Measurements from ENCODE around the gene SKIL.

Gene SKIL

DNA sequence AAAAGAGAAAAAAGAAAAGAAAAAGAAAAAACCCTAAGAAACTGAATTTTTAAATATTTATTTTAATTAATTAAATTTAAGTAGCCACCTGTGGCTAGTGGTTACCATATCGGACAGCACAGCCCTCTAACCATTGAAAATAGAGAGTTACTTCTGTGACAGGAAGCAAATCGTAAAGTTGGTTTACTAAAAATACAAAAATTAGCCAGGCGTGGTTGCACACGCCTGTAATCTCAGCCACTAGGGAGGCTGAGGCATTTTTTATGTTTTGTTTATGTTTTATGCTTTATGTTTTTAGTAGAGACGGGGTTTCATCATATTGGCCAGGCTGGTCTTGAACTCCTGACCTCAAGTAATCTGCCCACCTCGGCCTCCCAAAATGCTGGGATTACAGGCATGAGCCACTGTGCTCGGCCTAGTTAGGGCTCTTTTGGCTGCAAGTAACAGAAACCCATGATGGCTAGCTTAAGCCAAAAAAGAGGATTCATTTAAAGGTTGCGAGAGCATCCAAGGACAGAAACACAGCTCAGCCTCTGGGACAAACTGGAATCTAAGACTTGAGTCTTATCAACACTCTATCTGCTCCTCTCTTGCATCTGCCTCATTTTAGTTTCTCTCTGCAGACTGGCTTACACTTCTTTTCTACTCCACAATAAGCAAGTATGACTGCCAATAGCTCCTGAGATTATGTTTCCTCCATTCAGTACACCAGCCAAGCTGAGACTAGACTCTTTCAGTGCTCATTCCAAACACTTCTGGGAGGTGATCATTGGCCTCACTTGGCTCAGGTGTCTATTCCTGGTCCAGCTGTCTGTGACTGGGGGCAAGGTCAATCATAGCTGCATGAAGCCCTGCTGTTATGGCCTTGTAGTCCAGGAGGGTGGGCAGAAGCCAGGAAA, 6.8 kb upstream of the SKIL start:
- no peak for DNase-seq (ENCODE audit: low read depth)

DNA sequence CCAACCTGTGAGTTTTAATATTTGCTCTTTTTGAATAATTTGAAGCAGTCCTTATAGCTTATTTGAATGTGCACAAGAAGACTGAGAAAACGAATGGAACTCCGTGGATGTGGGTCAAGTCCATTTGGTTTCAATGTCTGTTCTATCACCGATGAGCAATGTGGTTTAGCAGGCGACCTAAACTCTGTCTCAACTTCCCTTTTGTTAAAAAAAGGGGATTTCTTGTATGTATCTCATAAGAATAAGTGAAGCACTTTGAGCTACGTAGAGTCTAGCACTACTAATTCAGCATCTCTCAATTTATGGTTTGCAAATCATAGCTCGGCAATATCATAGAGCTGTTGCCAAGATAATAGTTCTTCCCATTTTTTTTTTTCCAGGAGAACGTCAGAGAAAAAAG, 4.6 kb upstream of the SKIL start:
- no peak for DNase-seq (ENCODE audit: low read depth)

DNA sequence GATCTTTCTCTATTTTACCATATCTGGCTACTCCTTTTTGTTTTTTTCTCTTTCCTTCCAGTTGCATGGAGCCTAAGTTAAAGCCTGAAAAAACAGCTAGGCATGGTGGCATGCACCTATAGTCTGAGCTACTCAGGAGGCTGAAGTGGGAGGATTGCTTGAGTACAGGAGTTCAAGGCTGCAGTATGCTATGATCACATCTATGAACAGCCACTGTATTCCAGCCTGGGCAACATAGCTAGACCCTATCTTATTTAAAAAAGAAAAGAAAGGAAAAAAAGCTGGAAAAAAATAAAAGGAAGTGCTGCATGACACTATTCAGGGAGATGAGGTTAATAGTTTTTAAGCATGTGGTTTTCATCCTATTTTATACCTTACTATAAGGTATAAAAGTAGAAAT, 4.0 kb upstream of the SKIL start:
- DNase-seq (ENCODE audit: low read depth) = no peak

DNA sequence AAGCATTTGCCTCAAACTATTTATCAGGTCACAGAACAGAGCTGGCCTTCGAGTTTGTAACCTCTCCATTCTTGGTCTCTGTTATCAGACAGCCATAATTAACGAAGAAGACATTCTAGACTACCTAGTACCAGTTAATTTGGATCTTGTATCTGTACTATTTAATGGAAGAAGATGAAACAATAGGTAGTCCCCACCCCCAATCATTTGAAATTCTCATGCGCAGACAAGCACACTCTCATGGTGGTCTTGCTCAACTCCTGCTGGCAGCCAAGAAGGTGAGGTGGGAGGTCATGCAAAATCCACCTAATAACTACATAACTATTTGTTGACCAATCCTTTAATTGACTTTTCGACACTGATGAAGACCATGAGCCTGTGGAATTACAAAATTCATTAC, 2.8 kb upstream of the SKIL start:
- no peak for DNase-seq (ENCODE audit: low read depth)

DNA sequence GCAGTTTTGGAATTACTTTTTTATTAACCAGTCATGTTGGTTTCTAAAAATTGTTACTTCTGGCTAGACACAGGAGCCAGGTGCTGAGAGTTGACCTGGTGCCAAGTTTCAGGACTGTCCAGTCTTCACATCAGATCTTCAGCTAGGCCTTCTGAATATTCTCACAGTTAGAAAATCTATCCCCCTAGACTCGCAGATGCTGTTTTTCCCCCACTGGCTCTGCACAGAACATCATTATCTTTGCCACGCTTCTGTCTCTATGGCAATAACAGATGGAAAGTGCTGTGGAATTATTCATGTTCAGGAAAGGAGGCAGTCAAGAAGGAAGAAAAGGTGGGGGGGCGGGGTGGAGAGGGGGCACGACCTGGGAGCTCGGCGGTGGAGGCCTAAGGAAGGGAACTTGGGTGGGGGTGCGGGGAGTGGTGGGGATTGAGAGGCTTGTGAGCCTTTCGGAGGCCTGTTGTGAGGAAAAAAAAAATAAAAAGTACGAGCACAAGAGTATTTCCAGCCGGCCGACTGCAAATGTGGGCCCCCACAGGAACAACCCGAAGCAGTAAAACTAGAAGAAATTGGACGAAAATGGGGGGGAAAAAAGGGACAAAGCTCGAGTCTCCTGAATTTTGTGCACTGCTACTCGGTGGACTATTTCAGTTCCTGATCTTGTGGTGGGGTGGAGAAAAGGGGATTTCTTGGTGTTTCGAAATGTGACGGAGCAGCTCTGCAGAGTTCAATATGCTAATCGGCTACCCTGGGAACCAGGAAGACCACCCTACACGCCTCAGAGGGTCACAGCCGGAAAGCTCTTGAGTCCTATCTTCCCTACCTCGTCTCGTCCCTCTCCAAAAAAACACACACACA, 1.5 kb upstream of the SKIL start:
- DNase-seq (ENCODE audit: low read depth) = no peak

DNA sequence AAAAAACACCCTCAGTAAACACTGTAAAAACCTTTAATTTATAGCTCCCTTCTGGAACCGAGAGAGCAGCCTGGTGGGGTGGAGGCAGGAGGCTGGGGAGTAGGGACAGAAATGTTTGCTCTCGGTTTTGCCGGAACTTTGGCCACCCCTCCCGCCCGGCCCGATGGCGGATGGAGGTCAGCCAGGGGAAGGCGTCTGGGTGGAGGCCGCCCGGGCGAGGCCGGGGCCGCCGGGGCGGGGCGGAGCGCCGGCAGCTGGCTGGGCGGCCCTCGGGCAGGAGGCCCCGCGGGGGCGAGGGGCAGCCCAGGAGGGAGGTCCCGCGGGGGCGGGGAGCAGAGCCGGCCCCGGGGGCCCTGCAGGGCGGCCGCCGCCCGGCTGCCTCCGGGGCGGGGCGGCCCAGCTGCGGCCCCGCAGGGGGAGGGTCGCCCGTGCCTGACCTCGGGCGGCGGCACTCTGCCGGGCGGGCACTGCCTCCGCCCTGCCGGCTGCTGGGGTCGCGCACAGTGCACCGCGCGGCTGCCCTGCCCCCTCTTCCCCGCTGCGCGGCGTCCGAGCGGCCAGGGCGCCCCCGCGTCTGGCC, 829 bp upstream of the SKIL start:
- peak; percentile 43 for DNase-seq (ENCODE audit: low read depth)

DNA sequence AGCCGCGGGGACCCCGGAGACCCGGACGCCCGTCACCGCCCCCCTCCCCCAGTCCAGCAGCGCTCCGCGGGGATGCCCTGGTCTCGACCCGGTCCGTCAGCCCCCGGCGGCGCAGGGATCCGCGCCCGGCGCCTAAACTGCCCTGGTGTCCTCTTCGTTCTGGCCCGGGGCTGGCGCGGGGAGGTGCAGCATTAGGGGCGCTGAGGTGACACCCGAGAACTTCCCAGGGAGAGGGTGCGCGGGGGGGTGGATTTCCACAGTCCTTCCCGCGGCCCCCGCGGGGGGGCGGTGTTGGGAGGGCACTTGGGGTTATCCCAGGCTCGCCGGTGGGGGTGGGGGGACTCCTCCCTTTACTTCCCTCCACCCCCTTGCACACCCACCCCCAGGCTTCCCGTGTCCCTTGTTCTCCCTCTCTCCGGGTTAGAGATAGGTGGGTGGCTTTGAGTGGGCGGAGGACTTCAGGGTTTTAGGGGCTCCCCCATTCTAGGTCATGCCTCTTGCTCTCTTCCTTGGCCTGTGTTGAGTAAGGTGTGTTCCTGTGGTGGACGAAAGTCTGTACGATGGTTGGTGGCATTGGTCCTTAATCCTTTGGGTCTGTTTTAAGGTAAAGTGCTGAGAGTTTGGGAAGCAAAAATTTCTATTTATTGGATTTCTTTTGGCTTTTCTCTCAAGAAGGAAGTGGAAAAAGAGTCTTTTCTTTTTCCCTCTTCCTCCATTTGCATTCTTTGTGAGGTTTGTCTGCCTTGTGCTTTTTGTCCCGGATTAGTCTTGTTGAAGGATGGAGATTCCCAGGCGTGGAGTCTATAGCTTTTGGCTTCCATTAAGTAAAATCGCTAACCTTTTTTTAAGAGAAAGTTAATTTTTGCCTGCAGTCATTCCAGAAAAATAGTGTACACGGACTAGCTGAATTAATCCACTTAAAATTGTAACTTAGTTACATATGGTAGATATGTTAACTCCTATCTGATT, 811 bp downstream of the SKIL start:
- peak; percentile 73 for DNase-seq (ENCODE audit: low read depth)

DNA sequence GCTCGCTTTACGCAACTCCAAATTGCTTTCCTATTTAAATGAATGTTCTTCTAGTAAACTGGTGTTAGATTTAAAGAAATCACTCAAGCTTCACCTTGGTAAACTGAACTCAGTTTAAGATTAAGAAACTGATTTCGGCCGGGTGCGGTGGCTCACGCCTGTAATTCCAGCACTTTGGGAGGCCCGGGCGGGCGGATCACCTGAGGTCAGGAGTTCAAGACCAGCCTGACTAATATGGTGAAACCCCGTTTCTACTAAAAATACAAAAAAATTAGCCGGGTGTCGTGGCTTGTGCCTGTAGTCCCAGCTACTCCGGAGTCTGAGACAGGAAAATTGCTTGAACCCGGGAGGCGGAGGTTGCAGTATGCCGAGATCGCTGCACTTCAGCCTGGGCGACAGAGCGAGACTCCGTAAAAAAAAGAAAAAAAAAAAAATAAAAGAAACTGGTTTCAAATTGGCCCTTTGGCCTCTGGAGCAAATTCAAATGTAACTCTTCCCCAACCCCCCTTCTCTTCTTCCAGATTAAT, 1.7 kb downstream of the SKIL start:
- no peak for DNase-seq (ENCODE audit: low read depth)

DNA sequence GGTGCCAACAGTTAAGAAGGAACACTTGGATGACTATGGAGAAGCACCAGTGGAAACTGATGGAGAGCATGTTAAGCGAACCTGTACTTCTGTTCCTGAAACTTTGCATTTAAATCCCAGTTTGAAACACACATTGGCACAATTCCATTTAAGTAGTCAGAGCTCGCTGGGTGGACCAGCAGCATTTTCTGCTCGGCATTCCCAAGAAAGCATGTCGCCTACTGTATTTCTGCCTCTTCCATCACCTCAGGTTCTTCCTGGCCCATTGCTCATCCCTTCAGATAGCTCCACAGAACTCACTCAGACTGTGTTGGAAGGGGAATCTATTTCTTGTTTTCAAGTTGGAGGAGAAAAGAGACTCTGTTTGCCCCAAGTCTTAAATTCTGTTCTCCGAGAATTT, 3.0 kb downstream of the SKIL start:
- no peak for DNase-seq (ENCODE audit: low read depth)

DNA sequence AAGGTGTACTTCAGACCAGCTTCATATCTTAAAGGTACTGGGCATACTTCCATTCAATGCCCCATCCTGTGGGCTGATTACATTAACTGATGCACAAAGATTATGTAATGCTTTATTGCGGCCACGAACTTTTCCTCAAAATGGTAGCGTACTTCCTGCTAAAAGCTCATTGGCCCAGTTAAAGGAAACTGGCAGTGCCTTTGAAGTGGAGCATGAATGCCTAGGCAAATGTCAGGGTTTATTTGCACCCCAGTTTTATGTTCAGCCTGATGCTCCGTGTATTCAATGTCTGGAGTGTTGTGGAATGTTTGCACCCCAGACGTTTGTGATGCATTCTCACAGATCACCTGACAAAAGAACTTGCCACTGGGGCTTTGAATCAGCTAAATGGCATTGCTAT, 3.4 kb downstream of the SKIL start:
- no peak for DNase-seq (ENCODE audit: low read depth)

DNA sequence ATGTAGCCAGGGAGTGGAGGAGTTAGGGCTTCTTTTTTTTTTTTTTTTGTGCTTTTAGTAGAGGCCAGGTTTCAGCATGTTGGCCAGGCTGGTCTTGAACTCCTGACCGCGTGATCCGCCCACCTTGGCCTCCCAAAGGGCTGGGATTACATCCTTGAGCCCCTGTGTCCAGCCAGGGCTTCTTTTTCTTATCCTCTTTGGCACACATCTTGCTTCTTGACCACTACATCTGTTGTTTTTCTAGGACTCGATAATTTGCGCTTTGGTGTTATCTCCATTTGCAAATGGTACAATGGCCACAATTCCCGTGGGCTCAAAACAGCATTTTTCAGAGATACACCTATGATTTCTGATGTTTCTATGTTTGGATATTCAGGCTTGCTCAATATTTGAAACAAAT, 4.2 kb downstream of the SKIL start:
- no peak for DNase-seq (ENCODE audit: low read depth)

DNA sequence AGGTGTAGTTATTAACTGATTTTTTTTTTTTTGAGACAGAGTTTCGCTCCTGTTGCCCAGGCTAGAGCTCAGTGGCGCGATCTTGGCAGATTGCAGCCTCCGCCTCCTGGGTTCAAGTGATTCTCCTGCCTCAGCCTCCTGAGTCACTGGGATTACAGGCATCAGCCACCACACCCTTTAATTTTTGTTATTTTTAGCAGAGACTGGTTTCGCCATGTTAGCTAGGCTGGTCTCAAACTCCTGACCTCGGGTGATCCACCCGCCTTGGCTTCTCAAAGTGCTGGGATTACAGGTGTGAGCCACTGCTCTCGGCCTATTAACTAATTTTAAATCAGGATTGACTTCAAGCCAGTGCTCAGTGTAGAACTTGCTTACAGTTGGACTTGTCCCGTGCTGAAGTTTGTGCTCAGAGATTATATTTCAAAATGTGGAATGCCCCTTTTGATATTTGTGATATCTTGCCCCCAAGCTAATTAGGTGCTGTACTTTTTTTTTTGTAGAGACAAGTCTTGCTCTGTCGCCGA, 6.0 kb downstream of the SKIL start:
- no peak for DNase-seq (ENCODE audit: low read depth)

DNA sequence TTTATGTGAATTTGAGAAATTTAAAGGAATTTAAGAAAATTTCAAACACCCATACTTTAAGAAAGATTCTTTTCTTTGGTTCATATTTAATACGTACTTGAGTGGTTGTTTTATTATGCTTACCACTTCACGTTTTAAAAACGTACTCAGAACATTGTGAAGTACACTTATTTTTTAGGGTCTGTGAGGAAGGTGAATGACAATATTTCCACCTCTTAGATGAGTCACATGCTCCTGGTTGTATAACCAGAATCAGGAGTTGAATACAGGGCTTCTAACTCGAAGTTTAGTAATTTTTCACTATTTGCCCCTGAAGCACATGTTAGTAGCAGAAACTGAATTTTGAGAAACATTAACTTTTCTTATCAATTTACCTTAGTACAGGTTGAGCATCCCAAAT, 7.5 kb downstream of the SKIL start:
- DNase-seq (ENCODE audit: low read depth) = no peak

DNA sequence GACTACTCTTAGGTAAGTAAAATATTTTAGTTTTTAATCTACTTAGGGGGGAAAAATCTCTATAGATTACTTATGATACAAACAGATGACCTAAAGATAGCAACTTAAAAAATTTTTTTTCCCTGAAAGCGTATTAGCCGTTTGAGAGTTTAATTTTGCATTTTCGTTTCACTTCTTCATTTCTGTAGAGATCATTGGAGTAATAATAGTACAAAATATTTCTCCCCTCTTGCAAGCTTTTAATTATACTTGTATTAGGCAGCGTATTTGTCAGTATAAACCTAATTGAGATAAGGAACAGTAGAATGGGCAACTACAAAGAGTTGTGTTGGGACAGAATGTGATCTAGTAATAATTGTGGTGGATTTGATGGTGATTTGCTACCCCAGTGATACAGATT, 10.3 kb downstream of the SKIL start:
- no peak for DNase-seq (ENCODE audit: low read depth)

DNA sequence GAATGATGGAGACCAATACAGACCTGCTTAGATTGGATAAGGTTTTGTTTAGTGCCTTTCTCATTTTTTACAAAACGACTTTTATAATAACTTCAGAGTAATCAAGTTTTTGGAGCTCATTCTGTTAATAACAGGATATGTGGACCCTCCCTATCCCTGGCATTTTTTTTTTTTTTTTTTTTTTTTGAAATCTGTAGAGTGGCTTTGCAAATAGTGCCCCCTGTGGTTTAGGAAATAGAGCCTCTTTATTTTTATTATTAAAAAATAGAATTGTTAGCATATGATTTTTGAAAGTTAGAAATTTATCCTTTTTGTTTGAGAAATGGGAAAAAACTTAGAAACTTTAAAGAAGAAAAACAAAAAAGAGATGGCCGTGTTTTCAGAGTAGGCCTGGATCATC, 11.4 kb downstream of the SKIL start:
- DNase-seq (ENCODE audit: low read depth) = no peak

DNA sequence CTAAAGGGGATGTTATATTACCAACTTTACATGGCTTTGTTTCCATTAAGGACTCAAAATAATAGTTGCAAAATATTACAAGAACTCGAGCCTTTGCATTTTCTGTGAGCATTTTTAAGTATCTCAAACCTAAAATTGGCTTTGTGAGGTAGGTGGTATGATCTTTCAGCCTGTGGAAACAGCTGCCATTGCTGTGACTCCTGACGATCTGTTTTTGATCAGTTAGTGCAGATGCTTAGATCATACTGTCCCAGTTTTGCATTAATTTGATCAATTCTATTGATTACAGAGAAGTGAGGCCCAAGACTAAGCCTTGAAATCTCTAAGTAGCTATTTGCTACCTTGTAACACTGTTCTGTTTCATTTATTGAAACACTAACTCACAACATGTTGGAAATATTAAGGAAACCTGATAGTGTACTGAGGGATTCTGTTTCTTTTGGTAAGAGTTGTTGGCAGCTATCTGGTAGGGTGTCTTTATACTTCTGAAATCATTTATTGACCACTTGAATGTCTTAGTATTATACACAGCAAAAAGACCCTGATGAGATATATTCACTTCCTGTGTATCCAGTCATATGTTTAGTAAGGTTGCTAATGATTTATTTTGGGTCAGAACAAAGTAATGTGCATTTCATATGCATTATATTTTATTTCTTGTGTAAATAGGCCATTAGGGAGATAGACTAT, 14.8 kb downstream of the SKIL start:
- DNase-seq (ENCODE audit: low read depth) = no peak

DNA sequence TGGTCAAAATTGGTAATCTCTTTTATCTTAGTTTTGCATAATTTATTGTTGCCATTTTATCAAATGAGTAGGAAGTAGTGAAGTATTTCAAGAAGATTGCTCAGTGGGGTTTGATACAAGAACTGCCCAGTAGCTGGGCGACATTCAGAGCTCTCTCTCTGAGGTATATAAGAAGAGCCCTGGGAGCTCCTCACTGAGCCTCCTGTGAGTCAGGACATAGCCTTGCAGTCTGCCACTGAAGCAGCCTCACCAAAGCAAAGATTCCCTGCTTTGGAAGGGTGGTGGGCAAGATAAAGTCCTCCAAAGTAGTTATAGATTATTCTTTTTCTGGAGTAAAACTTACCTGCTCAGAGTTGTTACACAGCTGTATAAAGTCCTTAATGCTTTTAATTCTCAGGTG, 26.1 kb downstream of the SKIL start:
- DNase-seq (ENCODE audit: low read depth) = no peak

DNA sequence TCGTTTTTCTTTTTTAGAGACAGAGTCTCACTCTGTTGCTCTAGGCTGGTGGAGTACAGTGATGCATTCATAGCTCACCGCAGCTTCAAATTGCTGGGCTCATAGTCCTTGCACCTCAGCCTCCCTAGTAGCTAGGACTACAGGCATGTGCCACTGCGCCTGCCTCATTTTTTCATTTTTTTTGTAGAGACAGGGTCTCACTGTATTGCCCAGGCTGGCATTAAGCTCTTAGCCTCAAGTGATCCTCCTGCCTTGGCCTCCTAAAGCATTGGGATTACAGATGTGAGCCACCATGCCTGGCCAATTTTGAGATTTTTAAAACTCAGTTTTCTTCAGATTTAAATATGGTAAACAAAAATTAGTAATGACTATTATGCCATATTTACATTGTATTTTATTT, 29.0 kb downstream of the SKIL start:
- DNase-seq (ENCODE audit: low read depth) = no peak

DNA sequence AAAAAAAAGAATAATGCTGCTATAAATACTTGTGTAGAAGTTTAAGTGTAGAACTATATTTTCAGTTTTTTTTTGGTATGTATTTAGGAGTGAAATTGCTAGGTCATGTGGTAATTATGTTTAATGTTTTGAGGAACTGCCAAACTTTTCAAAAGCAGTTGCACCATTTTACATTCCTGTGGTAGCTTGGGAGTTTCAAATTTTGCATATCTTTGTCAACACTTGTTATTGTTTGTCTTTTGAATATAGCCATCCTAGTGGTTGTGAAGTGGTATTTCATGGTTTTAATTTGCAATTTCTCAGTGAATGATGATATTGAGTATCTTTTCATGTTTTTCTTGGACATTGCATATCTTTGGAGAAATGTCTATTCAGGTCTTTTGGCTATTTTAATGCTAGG, 30.4 kb downstream of the SKIL start:
- no peak for DNase-seq (ENCODE audit: low read depth)

DNA sequence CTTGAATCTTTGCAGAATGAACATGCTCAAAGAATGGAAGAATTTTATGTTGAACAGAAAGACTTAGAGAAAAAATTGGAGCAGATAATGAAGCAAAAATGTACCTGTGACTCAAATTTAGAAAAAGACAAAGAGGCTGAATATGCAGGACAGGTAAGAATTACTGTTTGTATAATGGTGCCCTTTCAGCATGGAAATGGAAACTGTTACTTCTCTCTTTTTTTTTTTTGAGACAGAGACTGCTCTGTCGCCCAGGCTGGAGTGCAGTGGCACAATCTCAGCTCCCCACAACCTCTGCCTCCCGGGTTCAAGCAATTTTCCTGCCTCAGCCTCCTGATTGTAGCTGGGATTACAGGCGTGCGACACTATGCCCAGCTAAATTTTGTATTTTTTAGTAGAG, 33.6 kb downstream of the SKIL start:
- DNase-seq (ENCODE audit: low read depth) = no peak

DNA sequence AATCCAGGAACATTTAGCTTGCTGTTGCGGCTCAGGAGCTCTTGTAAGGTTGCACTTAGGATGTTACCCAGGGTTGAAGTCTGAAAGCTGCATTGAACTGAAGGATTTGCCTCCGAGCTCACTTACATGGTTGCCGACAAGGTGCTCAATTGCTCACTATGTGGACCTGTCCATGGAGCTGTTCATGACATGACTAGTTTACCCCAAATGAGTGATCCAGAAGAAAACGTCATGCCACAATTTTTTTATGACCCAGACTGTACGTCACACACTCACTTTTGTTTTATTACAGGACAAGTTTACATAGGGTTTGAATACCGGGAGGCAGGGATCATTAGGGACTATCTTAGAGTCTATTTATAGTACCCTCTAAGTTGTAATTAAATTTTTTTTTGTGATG, 40.2 kb downstream of the SKIL start:
- no peak for DNase-seq (ENCODE audit: low read depth)

Data from activated gamma-delta T cell treated with anti-CD3 and anti-CD28 coated beads, Interleukin-2, amount 50 U/mL, for 16 hours (primary cell).